ENCODE data around the gene ATP11C.

The ATP11C gene

DNA sequence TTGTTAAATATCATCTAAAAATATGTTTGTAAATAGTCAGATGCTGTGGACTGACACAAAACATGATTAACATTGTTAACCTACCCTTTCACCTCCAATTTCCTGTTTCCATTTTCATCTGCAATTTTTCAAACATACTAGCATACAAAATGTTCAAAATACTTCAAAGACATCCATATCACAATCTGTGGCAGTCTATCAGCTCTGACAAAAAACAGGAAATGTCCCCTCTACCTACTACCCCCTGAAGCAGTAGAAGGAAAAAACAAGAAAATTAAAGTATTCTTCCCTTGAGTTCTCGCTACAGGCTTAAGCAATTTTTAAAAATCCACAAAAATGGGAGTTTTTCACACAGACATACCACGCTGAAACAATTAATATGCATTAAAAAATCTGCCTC lies 116.6 kb downstream of the ATP11C start:
- no peak overlapping the region for H3K4me3 ChIP-seq (ENCODE audit: low read depth, low read length)
- CTCF ChIA-PET = no interaction called here
- POLR2A ChIA-PET = no interaction called here
- no peak for DNase-seq (ENCODE audit: low read depth, low spot score)
- no peak for TF ChIP-seq CTCF (IDR thresholded peaks at IDR 0.05; ENCODE audit: insufficient read depth, low read length, missing control alignments)

DNA sequence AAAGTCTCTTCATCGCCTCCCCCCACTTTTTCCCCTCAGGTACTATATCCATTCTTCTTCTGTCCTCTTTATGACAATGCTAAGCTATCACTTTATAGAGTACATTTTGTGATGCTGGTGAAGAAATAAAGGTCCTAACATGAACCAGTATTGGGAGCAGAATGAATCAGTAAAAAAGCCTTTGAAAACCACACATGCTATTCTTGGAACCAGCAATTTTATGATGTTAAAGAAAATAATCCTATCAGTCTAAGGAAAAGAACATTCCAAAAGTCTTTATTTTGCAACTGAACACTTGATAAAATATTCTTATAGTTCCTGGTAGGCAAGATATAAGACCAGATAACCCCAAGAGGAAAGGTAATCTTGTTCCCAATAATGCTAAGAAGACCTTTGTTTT lies 117.1 kb downstream of the ATP11C start:
- POLR2A ChIA-PET = no interaction called here
- no peak for DNase-seq (ENCODE audit: low read depth, low spot score)
- no peak for TF ChIP-seq CTCF (IDR thresholded peaks at IDR 0.05; ENCODE audit: insufficient read depth, low read length, missing control alignments)
- CTCF ChIA-PET = no interaction called here
- H3K4me3 ChIP-seq (ENCODE audit: low read depth, low read length) = no peak overlapping the region

DNA sequence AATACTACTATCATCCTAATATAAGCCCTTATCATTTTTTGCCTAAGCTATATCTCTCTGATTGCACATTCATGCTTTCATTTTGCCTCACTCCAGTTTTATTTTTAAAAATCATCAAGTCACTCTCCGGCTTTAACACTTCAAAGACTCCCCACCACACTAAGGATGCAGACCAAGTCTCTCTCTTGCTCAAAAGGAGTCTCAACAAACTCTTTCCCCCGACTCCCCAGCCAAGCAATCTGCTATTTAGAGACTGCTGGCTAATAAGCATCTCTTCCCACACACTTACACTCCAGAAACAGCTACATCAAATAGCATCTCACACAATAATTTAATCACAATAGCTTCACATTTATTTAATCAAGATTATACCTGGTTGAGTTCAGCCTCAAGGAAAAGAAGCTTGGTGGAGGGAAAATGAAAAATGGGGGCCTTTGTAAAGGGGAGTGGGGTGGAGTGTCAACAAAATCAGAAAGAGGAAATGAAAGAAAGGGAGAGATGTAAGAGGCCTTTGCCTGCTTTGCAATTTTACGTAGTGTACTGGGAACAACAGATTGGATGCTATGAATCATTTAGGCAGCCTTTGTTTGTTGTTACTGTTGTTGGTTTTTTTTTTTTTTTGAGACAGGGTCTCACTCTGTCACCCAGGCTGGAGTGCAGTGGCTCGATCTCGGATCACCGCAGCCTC lies 120.8 kb downstream of the ATP11C start:
- no peak overlapping the region for H3K4me3 ChIP-seq (ENCODE audit: low read depth, low read length)
- TF ChIP-seq CTCF (IDR thresholded peaks at IDR 0.05; ENCODE audit: insufficient read depth, low read length, missing control alignments) = no peak
- CTCF ChIA-PET = no interaction called here
- no peak for DNase-seq (ENCODE audit: low read depth, low spot score)
- POLR2A ChIA-PET = no interaction called here

DNA sequence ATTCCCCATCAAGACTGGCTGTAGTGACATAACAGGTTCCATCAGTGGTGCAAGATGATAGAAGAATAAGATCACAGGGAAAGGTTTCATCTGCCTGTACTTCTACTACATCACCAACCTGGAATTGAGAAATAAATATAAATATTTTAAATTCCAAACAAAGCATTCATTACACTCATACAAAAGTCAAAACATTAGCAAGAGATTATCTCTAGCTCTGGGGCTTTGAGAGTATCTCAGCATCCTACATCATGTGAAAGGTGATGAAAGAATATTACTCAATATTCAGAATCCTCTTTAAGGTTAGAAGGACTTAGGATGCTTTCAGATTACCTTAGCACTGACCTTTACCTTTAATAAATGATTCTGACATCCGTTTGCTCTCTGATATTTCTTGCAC lies 128.4 kb downstream of the ATP11C start:
- no peak for DNase-seq (ENCODE audit: low read depth, low spot score)
- POLR2A ChIA-PET = no interaction called here
- H3K4me3 ChIP-seq (ENCODE audit: low read depth, low read length) = no peak overlapping the region
- CTCF ChIA-PET = no interaction called here
- no peak for TF ChIP-seq CTCF (IDR thresholded peaks at IDR 0.05; ENCODE audit: insufficient read depth, low read length, missing control alignments)

GRCh38 chrX:139803224-139803623 lies 129.6 kb downstream of the ATP11C start:
- H3K4me3 ChIP-seq (ENCODE audit: low read depth, low read length) = no peak overlapping the region
- no peak for TF ChIP-seq CTCF (IDR thresholded peaks at IDR 0.05; ENCODE audit: insufficient read depth, low read length, missing control alignments)
- ChIA-PET POLR2A (no interaction called here), CTCF (interaction anchor here (1.2 kb wide), 1 partner anchor 162 kb away, joined by 3 read pairs; the partner anchor contains the start of gene CXorf66)
- DNase-seq (ENCODE audit: low read depth, low spot score) = no peak

GRCh38 chrX:139802048-139802447 lies 130.8 kb downstream of the ATP11C start:
- no peak for TF ChIP-seq CTCF (IDR thresholded peaks at IDR 0.05; ENCODE audit: insufficient read depth, low read length, missing control alignments)
- DNase-seq (ENCODE audit: low read depth, low spot score) = no peak
- POLR2A ChIA-PET = no interaction called here
- no peak overlapping the region for H3K4me3 ChIP-seq (ENCODE audit: low read depth, low read length)
- CTCF ChIA-PET = interaction anchor here (1.2 kb wide), 1 partner anchor 164 kb away, joined by 3 read pairs; the partner anchor contains the start of gene CXorf66
